H1 (cell line): ENCODE measurements around the gene PRICKLE3. TPM values are rescaled to one million over a fixed set of nuclear protein-coding genes. Genes with fewer than 3 reads are reported as not detected.
A peak's percentile ranks its signal among the peaks of the same experiment; 100 is the strongest.

Source experiments
- BCL11A ChIP-seq, 2 experiments: IDR thresholded peaks; one replicate each; pipeline ENCODE4 v1.6.1; 2011; ENCODE audit warnings: low read depth in 2 of 2, low read length in 2 of 2, mild to moderate bottlenecking in 2 of 2
- CTCF ChIP-seq, 3 experiments: IDR thresholded peaks; 1 replicate in 2 of 3; 2 replicates in 1 of 3; pipeline versions ENCODE4 v1.5.1 to v1.6.1; 2011; ENCODE audit warnings: low read length in 3 of 3, mild to moderate bottlenecking in 3 of 3, inconsistent platforms in 2 of 3, low read depth in 1 of 3, moderate library complexity in 1 of 3; ENCODE audit not compliant: insufficient read depth in 1 of 3; ENCODE audit errors: control extremely low read depth in 1 of 3
- RFX5 ChIP-seq: IDR thresholded peaks from 2 replicates; pipeline ENCODE4 v1.6.1; 2011; ENCODE audit warnings: low read depth, low read length, improper control_type of control experiment, borderline replicate concordance
- polyA plus RNA-seq, 7 experiments: library from polyadenylated mRNA; depleted of rRNA in 3 of 7; stranded (reverse) in 5 of 7; unstranded in 2 of 7; fragments of >200 nt in 5 of 7; fragments of 200-250 nt in 2 of 7; gene quantifications; 1 replicate in 5 of 7; 2 replicates in 1 of 7; 4 replicates in 1 of 7; pipeline versions ENCODE4 v1.2.1 to v1.2.3, GENCODE V29; 2011 to 2013; ENCODE audit warnings: missing spikeins in 2 of 7, mixed read lengths in 2 of 7
- total RNA-seq: library from RNA; stranded (reverse); fragmentation: NEBNext Ultra II Directional; extraction: Animal tissue kit (Norgen Biotek cat#: 25700); gene quantifications from 2 replicates; pipeline ENCODE4 v1.2.1, GENCODE V29; 2021

PRICKLE3 gene
- total and polyA plus RNA-seq, 2 of the 8 experiments (the other 6 are each of a cell fraction or from before 2014, with no cell fraction given) = 9.1 to 10.6 TPM

- TF ChIP-seq CTCF (IDR thresholded peaks at IDR 0.05; ENCODE audit: control extremely low read depth in 1 of 3, insufficient read depth in 1 of 3, low read depth in 1 of 3, low read length in 3 of 3) = peak in 2 of 3 experiments; percentile 64 to 65; a peak in 3 of 4 replicates
- TF ChIP-seq RFX5 = no peak
- TF ChIP-seq BCL11A (IDR thresholded peaks at IDR 0.05; ENCODE audit: low read depth in 2 of 2, low read length in 2 of 2) = no peak
Observed at GRCh38 chrX:49155900-49156837, 30.0 kb downstream of the PRICKLE3 start (continued).
